Bronchial epithelial cell (primary cell): ENCODE results near the gene HPX. TPM values are rescaled to one million over a fixed set of nuclear protein-coding genes. Genes with fewer than 3 reads are reported as not detected.

ENCODE experiments used
- DNase-seq: peaks from one replicate; pipeline ENCODE4 v3.0.0-alpha.2; 2010; ENCODE audit warnings: low read depth
- FAIRE-seq: peaks from 2 replicates; lab custom pipeline; 2011; peaks lifted over from hg19 to GRCh38; lab: Jason Lieb, UNC
- H3K27me3 ChIP-seq: 2 replicates; pipeline ENCODE4 v1.5.1; 2011; ENCODE audit warnings: low read length; ENCODE audit not compliant: control insufficient read depth, insufficient read depth
- H3K36me3 ChIP-seq: 2 replicates; pipeline ENCODE4 v1.5.1; 2011; ENCODE audit warnings: low read length; ENCODE audit not compliant: control insufficient read depth, insufficient read depth
- H3K4me3 ChIP-seq: 2 replicates; pipeline ENCODE4 v1.5.1; 2011; ENCODE audit warnings: mild to moderate bottlenecking, low read depth, low read length, control low read depth
- CTCF ChIP-seq: IDR thresholded peaks from 2 replicates; pipeline ENCODE4 v1.5.1; 2011; ENCODE audit warnings: mild to moderate bottlenecking, moderate library complexity, low read length, control low read depth, inconsistent platforms; ENCODE audit not compliant: insufficient read depth, severe bottlenecking
- total RNA-seq: library from RNA; depleted of rRNA; stranded (reverse); fragments of >200 nt; gene quantifications from 2 replicates; pipeline ENCODE4 v1.2.1, GENCODE V29; 2014

Gene HPX
- total RNA-seq, 1 donor from 2014 or later = 0.26 TPM

- Histone ChIP-seq H3K36me3 (no peaks in the 10 kb centered on the region), H3K27me3 (peaks cover 2% of the 10 kb centered on the region), H3K4me3 (no peak overlapping the region)
- no peak for DNase-seq
- no peak for FAIRE-seq
- TF ChIP-seq CTCF = no peak
These were observed 34.4 kb downstream of the HPX start for GRCh38 chr11:6406370-6406769.

GRCh38 chr11:6405846-6406245, 34.9 kb downstream of the HPX start:
- TF ChIP-seq CTCF = no peak
- Histone ChIP-seq H3K4me3 (no peak overlapping the region), H3K36me3 (no peaks in the 10 kb centered on the region), H3K27me3 (peaks cover 2% of the 10 kb centered on the region)
- FAIRE-seq = peak; percentile 79
- DNase-seq = no peak

- Histone ChIP-seq H3K4me3 (no peak overlapping the region), H3K36me3 (no peaks in the 10 kb centered on the region), H3K27me3 (peaks cover 2% of the 10 kb centered on the region)
- no peak for TF ChIP-seq CTCF
- FAIRE-seq (no peak), DNase-seq (no peak)
These were observed 35.6 kb downstream of the HPX start for GRCh38 chr11:6405052-6405667.

- TF ChIP-seq CTCF = no peak
- H3K4me3 ChIP-seq = no peak overlapping the region
- no peaks in the 10 kb centered on the region for H3K36me3 ChIP-seq
- peaks cover 2% of the 10 kb centered on the region for H3K27me3 ChIP-seq
- DNase-seq (peak; percentile 34), FAIRE-seq (peak; percentile 89)
These were observed 36.3 kb downstream of the HPX start for GRCh38 chr11:6404342-6405051.

- DNase-seq (no peak), FAIRE-seq (no peak)
- no peaks in the 10 kb centered on the region for H3K36me3 ChIP-seq
- peaks cover 2% of the 10 kb centered on the region for H3K27me3 ChIP-seq
- no peak overlapping the region for H3K4me3 ChIP-seq
- no peak for TF ChIP-seq CTCF
These were observed 37.2 kb downstream of the HPX start for GRCh38 chr11:6403539-6403938.

- TF ChIP-seq CTCF = no peak
- no peak for DNase-seq
- Histone ChIP-seq H3K36me3 (no peaks in the 10 kb centered on the region), H3K4me3 (no peak overlapping the region), H3K27me3 (peaks cover 2% of the 10 kb centered on the region)
- no peak for FAIRE-seq
These were observed 38.2 kb downstream of the HPX start for GRCh38 chr11:6402561-6402981.
